GM21390 (cell line): Measurements from ENCODE around the gene CTF1.

Experiments
- ATAC-seq: cut with Tn5 transposase; IDR thresholded peaks from one replicate; pipeline ENCODE4 v1.9.1; 2021; ENCODE audit not compliant: unreplicated experiment

The CTF1 gene

DNA sequence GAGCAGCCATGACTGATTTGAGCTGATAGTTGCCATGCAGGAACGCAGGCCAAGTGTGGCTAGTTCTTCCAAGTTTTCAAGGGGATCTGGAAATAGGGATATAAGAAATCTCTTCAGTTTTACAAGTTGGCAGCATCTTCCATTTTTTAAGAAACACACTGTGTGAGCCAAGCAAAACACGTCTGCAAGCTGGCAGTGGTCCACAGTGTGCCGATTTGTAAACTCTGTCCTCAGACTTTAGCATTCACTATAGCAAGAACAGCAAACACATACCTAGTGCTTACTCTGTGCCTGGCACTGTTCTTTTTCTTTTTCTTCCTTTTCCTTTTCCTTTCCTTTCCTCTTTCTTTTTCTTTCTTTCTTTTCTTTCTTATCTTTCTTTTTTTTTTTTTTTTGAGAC is 55.3 kb downstream of the CTF1 start:
- ATAC-seq: no peak

DNA sequence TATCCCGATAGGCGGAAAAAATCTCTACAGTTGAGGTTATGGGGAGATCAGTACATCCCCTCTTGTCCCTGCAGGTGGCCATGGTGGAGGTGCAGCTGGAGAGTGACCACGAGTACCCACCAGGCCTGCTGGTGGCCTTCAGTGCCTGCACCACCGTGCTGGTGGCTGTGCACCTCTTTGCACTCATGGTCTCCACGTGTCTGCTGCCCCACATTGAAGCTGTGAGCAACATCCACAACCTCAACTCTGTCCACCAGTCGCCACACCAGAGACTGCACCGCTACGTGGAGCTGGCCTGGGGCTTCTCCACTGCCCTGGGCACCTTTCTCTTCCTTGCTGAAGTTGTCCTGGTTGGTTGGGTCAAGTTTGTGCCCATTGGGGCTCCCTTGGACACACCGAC is 56.7 kb downstream of the CTF1 start:
- ATAC-seq: no peak
